AG20443 (cell line): ENCODE data around the gene IGSF11.
"Not testable (repeated sequence)": the region's sequence is repeated elsewhere in the genome, so short reads cannot be mapped to it uniquely, and the experiment has no call there.

ENCODE experiments used
- DNase-seq: peaks from one replicate; pipeline ENCODE4 v3.0.0; 2012; ENCODE audit warnings: low spot score, mixed read lengths

IGSF11 gene

DNA sequence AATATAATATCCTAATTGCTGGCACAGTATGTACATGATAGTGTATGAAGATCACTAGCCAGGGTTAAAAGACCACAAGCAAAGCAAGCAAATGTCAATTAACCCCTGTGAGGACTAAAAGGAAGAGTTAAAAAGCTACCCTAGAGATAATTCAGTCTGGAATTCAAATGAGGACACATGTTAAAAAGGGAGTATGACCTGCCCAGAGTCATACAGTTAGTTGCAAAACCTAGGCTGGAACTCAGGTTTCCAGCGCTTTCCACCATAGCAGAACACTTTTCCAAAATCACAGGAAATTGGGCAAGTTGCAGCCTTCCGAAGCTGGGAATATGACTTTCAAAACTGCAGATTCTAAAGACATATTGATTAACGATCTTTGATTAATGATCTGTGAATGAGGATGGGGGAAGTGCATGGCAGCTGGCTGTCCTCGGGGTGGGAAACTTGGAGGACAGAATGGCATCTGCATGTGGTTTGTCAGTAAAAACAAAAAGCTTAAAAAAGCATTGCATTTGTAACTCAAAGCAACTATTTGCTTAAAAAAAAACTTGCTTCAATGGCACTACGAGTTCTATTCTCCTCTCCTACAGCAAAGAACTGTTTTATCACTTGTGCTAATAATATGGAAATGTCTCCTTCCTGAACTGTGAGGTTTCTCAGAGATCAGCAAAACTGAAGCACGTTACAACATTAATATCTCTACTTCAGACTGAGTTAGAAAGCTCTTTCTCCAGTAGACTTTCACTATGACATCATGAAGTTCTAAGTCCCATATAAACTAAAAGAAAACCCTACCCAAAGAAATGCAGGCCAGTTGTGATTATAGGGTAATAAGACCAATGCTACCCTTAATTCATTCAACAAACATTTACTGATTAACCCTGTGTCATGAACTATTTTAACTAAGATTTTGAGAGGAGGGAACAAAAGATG is 46.2 kb downstream of the IGSF11 start:
- no peak for DNase-seq

GRCh38 chr3:118987477-118987876 is 47.2 kb downstream of the IGSF11 start:
- DNase-seq: peak; percentile 42

DNA sequence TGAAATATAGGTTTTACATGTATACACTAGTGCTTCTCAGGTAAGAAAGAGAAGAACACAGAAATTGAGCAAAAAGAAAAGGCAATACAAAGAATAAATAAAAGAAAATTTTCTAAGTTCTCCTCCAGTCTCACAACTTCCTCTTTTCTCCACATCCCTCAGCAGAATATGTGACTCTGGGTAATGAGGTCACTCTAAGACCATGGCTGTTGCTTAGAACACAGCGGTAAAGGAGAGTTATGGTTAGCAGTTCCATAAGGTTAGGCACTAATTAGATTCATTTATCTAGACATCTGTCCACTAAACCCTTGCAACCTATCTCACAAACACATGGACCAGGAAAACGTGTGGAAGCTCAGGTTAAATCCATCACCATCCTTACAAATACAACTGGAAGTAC is 47.9 kb downstream of the IGSF11 start:
- DNase-seq: no peak

- DNase-seq: no peak
These were observed 49.9 kb downstream of the IGSF11 start for GRCh38 chr3:118984699-118985098.

- no peak for DNase-seq
These were observed 53.0 kb downstream of the IGSF11 start for GRCh38 chr3:118981494-118982134.

DNA sequence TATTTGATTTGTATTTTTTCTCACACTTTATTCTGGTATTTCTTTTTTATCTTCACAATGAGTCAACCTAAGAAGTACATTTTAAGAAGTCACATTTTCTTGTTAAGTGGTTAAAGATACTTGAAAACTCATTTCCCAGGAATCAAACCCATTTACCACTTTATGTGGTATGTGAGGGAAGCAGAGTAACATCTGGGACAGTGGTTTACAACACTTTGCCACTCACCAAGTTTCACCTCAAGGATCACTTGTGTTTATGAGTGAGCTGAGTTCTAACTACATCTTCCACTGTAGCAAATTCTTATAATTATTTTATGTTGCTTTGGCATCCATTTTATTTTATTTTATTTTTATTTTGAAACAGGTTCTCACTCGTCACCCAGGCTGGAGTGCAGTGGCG is 53.8 kb downstream of the IGSF11 start:
- DNase-seq: no peak

GRCh38 chr3:118978393-118978758 is 56.3 kb downstream of the IGSF11 start:
- DNase-seq: no peak

- DNase-seq: no peak
These were observed 56.8 kb downstream of the IGSF11 start for GRCh38 chr3:118977671-118978392.

- no peak for DNase-seq
These were observed 57.5 kb downstream of the IGSF11 start for GRCh38 chr3:118977118-118977517.

DNA sequence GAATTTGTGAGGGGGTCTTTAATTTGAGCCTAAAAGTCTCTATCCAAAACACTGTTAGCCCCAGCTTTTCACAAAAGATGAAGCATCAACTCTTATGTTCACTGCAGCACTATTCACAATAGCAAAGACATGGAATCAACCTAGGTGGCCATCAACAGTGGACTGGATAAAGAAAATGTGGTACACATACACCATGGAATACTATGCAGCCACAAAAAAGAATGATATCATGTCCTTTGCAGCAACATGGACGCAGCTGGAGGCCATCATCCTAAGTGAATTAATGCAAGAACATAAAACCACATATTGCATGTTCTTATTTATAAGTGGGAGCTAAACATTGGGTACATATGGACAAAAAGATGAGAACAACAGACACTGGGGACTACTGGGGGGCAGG is 59.2 kb downstream of the IGSF11 start:
- DNase-seq: not testable (repeated sequence)

DNA sequence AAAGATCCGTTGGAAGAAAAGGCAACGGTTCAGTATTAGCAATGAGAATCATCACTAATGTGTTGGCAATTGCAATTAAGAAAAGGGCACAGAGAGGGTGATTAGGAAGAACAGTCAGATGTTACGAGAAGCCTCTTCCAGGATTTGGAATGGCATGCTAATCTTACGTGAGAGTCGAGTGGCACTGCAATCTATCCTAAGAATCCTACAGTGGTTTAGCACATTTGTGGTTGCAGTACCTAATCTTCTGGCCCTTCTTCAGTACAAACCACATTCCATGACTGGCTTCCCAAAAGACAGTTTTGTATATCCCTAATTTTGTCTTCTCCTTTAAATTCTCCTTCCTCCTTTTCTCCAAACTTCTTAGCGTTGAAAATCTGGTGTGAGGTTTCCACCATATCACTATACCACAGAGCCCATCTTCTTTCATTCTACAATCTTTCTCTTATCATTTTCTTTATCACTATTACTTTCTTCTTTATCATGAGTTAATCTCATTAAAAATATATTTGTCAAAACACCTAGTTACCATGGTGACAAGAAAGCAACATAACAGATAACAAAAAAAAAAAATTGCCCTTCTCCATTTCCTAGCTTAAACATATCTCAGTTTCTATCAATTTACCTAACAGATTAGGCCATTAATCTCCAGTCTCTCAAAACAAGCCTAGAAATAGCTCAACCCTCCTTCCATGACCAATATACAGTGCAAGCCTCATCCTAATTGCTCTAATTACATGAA is 60.1 kb downstream of the IGSF11 start:
- DNase-seq: no peak

GRCh38 chr3:118973050-118973449 is 61.6 kb downstream of the IGSF11 start:
- DNase-seq: no peak

- no peak for DNase-seq
These were observed 63.8 kb downstream of the IGSF11 start for GRCh38 chr3:118970819-118971218.

GRCh38 chr3:118968640-118969039 is 66.0 kb downstream of the IGSF11 start:
- DNase-seq: no peak

DNA sequence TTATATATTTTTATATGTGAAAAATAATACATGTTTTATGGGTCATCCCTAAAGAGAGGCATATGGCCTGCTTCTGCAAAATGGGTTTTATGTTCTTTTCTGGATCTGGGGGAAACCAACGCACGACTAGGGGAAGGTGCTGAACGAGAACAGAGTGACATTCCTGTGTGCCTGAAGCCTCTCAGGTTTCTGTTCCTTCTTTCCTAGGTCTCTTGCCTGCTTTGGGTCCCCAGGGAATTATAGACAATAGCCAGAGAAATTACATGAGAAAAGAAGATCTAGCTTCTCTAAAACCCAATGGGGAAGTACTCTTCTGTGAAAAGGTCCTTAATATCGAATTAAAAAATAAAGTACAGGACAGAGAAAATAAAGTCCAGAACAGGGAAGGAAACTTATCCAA is 66.5 kb downstream of the IGSF11 start:
- DNase-seq: no peak

GRCh38 chr3:118966700-118967099 is 67.9 kb downstream of the IGSF11 start:
- no peak for DNase-seq

DNA sequence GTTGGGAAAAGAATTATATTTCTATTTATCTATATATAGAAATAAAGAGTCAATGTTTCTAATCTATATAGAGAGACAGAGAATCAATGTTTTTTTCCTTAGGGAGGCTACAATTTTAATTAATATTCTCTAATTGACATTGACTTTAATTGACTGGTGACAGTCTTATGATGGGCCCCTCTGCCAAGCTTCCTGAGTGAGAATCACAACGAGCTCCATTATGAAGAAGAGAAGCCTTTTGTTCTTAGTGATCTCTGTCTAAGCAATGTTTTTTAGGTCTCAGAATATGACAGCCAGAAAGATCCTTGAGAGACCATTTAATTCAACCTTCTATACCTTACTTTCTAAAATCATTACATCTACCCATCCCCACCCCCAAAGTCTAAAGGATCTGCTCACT is 70.9 kb downstream of the IGSF11 start:
- no peak for DNase-seq

- DNase-seq: peak; percentile 14
These were observed 73.7 kb downstream of the IGSF11 start for GRCh38 chr3:118960876-118961450.

DNA sequence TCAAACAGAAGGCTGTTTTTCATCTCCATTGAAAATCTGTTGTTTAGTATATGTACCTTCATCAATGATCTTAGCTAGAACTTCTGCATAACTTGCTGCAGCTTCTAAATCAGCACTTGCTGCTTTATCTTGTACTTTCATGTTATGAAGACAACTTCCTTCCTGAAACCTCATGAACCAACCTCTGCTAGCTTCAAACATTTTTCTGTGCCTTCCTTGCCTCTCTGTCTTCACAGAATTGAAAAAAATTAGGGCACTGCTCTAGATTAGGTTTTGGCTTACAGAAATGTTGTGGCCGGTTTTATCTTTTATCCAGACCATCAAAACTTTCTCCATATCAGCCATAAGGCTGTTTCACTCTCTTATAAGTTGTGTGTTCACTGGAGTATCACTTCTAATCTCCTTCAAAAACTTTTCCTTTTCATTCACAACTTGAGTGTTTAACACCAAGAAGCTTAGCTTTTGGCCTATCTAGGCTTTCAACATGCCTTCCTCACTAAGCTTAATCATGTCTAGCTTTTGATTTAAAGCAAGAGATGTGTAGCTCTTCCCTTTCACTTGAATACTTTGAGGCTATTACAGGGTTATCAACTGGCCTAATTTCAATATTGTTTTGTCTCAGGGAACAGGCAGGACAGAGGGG is 78.6 kb downstream of the IGSF11 start:
- DNase-seq: no peak

DNA sequence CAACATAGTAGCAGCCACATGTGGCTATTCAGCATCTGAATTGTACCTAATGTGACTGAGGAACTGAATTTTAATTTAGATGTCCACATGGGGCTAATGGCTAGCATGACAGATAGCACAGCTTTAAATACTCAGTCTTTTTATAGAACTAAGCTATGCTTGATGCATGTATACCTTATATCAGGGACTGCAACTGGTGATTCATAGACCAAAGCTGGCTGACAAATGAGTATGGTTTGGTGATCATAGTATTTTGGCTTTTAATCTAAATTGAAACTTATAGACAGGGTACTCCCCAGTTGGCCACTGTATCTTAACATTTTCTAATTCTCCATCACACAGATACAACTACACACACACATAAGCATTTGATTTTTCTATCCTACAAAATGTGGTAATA is 83.6 kb downstream of the IGSF11 start:
- no peak for DNase-seq

DNA sequence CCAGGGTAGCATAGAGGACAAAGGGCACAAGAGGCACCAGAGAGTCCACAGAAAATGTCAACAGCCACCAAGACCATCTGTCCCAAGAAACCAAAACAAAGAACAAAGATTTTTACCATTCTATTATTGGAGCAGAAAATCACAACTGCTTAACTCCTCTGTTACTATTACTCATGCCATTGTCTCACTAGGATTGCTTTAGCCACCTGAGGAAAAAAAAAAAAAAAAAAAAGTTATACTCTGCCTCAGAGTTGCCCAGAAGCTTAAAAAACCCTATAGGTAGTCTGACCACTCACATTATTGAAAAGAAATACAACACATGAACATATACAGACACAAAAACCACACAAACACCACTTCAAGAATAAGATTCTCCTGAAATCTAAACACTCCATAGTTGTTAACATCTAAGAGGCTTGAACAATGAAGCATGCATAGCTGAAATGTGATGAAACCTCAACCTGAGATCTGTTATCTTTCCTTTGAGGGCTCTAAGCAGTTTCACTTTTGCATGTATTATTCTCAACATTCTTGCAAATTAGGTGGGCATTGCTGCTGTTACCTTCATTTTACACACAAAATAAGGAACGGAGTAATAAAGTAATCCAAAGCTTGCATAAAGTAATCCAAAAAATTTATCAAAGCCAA is 85.4 kb downstream of the IGSF11 start:
- no peak for DNase-seq
